ENCODE results near the gene TMEM26.

TMEM26 gene

GRCh38 chr10:61452655-61453641, at the start of gene TMEM26:
TMEM26 (minus strand) TSS chr10:61453381; CDS start chr10:61453081, 300 bp downstream.
- H3K4me3 ChIP-seq (ENCODE audit: low read depth, low read length), result peak within 1 kb of the TSS; percentile 62
- DNase-seq (ENCODE audit: low read depth), result no peak

- no peak overlapping the region for H3K4me3 ChIP-seq (ENCODE audit: low read depth, low read length)
- no peak for DNase-seq (ENCODE audit: low read depth)
Observed at GRCh38 chr10:61500460-61500859, 47.3 kb upstream of the TMEM26 start.

- H3K4me3 ChIP-seq (ENCODE audit: low read depth, low read length), result no peak overlapping the region
- DNase-seq (ENCODE audit: low read depth), result no peak
Observed at GRCh38 chr10:61492364-61492995, 39.3 kb upstream of the TMEM26 start.

GRCh38 chr10:61487506-61487905, 34.3 kb upstream of the TMEM26 start:
- H3K4me3 ChIP-seq (ENCODE audit: low read depth, low read length), result no peak overlapping the region
- no peak for DNase-seq (ENCODE audit: low read depth)

GRCh38 chr10:61486738-61487396, 33.7 kb upstream of the TMEM26 start:
- DNase-seq (ENCODE audit: low read depth), result peak; percentile 67
- H3K4me3 ChIP-seq (ENCODE audit: low read depth, low read length), result no peak overlapping the region

- no peak for DNase-seq (ENCODE audit: low read depth)
- H3K4me3 ChIP-seq (ENCODE audit: low read depth, low read length), result no peak overlapping the region
Observed at GRCh38 chr10:61486251-61486650, 33.1 kb upstream of the TMEM26 start.

- no peak overlapping the region for H3K4me3 ChIP-seq (ENCODE audit: low read depth, low read length)
- no peak for DNase-seq (ENCODE audit: low read depth)
Observed at GRCh38 chr10:61481597-61481996, 28.4 kb upstream of the TMEM26 start.

- no peak for DNase-seq (ENCODE audit: low read depth)
Observed at GRCh38 chr10:61480208-61480607, 27.0 kb upstream of the TMEM26 start.

GRCh38 chr10:61478621-61479312, 25.6 kb upstream of the TMEM26 start:
- H3K4me3 ChIP-seq (ENCODE audit: low read depth, low read length), result no peak overlapping the region
- DNase-seq (ENCODE audit: low read depth), result no peak

More at GRCh38 chr10:61480208-61480607, 27.0 kb upstream of the TMEM26 start:
- H3K4me3 ChIP-seq (ENCODE audit: low read depth, low read length), result no peak overlapping the region

GRCh38 chr10:61477451-61477850, 24.3 kb upstream of the TMEM26 start:
- no peak for DNase-seq (ENCODE audit: low read depth)
- H3K4me3 ChIP-seq (ENCODE audit: low read depth, low read length), result no peak overlapping the region

GRCh38 chr10:61476529-61476928, 23.3 kb upstream of the TMEM26 start:
- no peak for DNase-seq (ENCODE audit: low read depth)
- H3K4me3 ChIP-seq (ENCODE audit: low read depth, low read length), result no peak overlapping the region

GRCh38 chr10:61475449-61475873, 22.3 kb upstream of the TMEM26 start:
- DNase-seq (ENCODE audit: low read depth), result peak; percentile 39
- H3K4me3 ChIP-seq (ENCODE audit: low read depth, low read length), result no peak overlapping the region

GRCh38 chr10:61472090-61472674, 19.0 kb upstream of the TMEM26 start:
- H3K4me3 ChIP-seq (ENCODE audit: low read depth, low read length), result no peak overlapping the region
- DNase-seq (ENCODE audit: low read depth), result no peak

- DNase-seq (ENCODE audit: low read depth), result no peak
- no peak overlapping the region for H3K4me3 ChIP-seq (ENCODE audit: low read depth, low read length)
Observed at GRCh38 chr10:61471491-61471890, 18.3 kb upstream of the TMEM26 start.

GRCh38 chr10:61470740-61471139, 17.6 kb upstream of the TMEM26 start:
- H3K4me3 ChIP-seq (ENCODE audit: low read depth, low read length), result no peak overlapping the region
- DNase-seq (ENCODE audit: low read depth), result no peak

GRCh38 chr10:61465901-61466632, 12.9 kb upstream of the TMEM26 start:
- DNase-seq (ENCODE audit: low read depth), result no peak
- H3K4me3 ChIP-seq (ENCODE audit: low read depth, low read length), result no peak overlapping the region

GRCh38 chr10:61465171-61465496, 12.0 kb upstream of the TMEM26 start:
- no peak overlapping the region for H3K4me3 ChIP-seq (ENCODE audit: low read depth, low read length)
- no peak for DNase-seq (ENCODE audit: low read depth)

GRCh38 chr10:61464461-61465170, 11.4 kb upstream of the TMEM26 start:
- DNase-seq (ENCODE audit: low read depth), result peak; percentile 43
- H3K4me3 ChIP-seq (ENCODE audit: low read depth, low read length), result no peak overlapping the region

Measured in skeletal muscle cell (primary cell).